ENCODE results near the gene NKAIN2.
"Not testable (repeated sequence)": the region's sequence is repeated elsewhere in the genome, so short reads cannot be mapped to it uniquely, and the experiment has no call there.

Gene NKAIN2

GRCh38 chr6:123896869-123897268 is 93.2 kb downstream of the NKAIN2 start:
- DNase-seq, result no peak

GRCh38 chr6:123897965-123898364 is 94.3 kb downstream of the NKAIN2 start:
- DNase-seq, result no peak

GRCh38 chr6:123898665-123899064 is 95.0 kb downstream of the NKAIN2 start:
- no peak for DNase-seq

- no peak for DNase-seq
Measured at GRCh38 chr6:123899745-123900144, 96.1 kb downstream of the NKAIN2 start.

DNA sequence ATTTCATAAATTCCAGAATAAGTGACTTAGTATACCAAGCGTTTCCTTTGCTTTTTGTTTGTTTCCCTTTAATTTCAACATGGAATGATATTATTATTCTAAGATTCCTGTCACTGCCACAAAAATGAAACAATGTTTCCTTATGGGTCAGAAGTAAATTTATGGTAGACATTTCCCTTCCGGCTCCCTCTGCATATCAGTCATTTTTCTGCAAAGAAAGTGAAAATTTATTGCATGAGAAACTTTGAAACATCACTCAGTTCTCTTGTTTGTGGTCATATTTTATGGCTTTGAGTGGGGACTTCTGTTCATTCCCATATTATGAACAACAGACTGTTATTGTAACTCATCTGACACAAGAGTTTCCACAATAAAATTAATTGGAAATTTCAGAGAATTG is 97.8 kb downstream of the NKAIN2 start:
- no peak for DNase-seq

GRCh38 chr6:123902738-123903313 is 99.2 kb downstream of the NKAIN2 start:
- DNase-seq, result no peak

- no peak for DNase-seq
Measured at GRCh38 chr6:123904228-123904627, 100.6 kb downstream of the NKAIN2 start.

DNA sequence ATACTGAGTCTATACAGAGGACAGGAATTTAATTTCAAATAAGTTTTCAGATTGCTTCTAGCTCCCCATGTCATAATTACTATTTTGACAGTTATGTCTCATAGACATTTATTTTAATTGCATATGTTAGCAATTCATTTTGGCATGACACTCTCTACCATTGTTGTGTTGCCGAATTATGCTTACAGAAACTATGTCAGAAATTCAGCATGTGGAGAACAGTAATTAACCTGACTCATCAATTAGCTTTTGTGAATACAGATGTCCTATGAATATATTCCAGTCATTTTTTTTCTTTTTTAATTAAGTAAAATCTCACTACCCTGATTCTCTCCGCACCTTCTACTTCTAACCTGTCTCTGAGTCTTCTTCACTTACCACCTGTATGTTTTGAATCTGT is 105.1 kb downstream of the NKAIN2 start:
- DNase-seq, result no peak

DNA sequence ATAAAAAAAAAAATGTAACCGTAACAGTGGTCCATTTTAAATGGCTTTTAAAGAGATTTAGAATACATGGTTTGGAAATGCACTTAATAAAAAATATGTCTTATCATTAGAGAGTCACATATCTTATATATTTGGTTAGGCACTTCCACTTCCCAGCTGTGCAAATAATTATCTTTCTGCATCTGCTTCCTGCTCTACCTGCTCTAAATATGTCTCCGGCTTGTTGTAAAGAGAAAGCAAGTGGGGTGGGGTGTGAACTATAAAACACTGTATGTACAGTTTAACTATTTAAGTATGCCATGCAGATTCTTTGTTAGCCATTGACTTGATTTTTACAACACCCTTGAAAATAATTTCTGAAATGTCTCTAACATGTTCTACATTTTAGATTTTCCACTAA is 106.3 kb downstream of the NKAIN2 start:
- no peak for DNase-seq

- no peak for DNase-seq
Measured at GRCh38 chr6:123913863-123914262, 110.2 kb downstream of the NKAIN2 start.

DNA sequence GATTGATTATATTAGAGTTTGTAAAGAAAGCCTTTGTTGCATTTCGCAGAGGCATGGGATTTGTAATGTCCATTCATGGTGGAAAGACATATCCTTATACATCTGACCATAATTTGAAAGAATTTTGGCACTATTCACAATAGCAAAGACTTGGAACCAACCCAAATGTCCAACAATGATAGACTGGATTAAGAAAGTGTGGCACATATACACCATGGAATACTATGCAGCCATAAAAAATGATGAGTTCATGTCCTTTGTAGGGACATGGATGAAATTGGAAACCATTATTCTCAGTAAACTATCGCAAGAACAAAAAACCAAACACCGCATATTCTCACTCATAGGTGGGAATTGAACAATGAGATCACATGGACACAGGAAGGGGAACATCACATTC is 119.7 kb downstream of the NKAIN2 start:
- not testable (repeated sequence) for DNase-seq

DNA sequence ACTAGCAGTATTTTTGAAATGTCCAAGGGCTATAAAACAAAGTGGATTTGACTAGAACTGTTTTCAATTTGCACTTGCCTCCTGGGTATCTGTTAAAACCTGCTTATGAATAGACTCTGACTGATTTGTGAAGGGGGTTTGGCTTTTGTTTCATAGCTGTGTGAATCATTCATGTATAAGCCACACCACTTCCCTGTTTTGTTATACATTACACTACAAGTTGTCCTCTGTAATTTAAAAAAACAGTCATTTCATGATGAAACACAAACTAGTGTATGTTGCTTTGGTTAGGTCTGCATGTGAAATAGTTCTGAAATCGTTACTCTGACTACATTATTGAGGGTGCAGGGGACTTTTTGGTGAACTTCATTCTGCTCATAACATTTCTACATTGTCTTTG is 121.7 kb downstream of the NKAIN2 start:
- DNase-seq, result no peak

DNA sequence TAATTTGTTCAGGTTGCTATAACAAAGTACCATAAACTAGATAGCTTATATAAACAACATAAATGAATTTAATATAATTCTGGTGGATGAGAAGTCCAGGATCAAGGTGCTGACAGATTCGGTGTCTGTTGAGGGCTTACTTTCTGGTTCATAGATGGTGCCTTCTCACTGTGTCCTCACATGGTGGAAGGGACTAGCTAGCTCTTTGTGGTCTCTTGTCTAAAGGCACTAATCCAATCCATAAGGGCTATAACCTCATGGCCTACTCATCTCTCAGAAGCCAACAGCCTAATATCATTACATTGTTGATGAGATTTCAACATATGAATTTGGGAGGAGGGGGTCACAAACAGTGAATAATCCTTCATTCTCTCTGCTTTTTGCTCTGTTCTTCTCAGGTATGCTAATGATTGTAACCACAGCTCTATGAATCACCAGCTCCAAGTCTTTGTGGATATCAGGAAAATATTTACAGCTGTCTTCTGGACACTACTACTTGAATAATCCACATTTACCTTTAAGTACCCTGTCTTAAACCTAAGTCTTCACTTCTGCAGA is 122.3 kb downstream of the NKAIN2 start:
- no peak for DNase-seq

- no peak for DNase-seq
Measured at GRCh38 chr6:123928529-123928928, 124.9 kb downstream of the NKAIN2 start.

GRCh38 chr6:123931928-123932327 is 128.3 kb downstream of the NKAIN2 start:
- no peak for DNase-seq

GRCh38 chr6:123940551-123940950 is 136.9 kb downstream of the NKAIN2 start:
- DNase-seq, result no peak

- no peak for DNase-seq
Measured at GRCh38 chr6:123941855-123942254, 138.2 kb downstream of the NKAIN2 start.

- DNase-seq, result no peak
Measured at GRCh38 chr6:123945386-123945785, 141.7 kb downstream of the NKAIN2 start.

DNA sequence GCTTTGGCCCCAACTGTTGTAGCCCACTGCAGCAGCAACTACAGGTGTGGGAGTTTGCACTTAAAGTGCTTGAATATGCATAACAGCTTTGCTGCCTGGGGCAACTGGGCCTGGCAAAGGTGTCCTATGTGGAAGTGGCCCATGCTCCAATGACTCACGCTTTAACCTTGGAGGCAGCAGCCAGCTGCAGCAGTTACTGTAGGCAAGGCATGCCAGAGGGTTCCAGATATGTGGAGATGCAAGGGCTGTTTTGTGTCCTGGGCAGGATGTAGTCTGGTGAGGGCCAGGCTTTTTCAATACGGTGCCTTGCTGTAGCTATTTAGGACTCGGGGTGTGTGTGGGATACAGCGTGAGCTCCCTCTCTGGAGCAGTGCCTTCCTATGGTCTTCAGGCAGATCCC is 150.3 kb downstream of the NKAIN2 start:
- no peak for DNase-seq

DNA sequence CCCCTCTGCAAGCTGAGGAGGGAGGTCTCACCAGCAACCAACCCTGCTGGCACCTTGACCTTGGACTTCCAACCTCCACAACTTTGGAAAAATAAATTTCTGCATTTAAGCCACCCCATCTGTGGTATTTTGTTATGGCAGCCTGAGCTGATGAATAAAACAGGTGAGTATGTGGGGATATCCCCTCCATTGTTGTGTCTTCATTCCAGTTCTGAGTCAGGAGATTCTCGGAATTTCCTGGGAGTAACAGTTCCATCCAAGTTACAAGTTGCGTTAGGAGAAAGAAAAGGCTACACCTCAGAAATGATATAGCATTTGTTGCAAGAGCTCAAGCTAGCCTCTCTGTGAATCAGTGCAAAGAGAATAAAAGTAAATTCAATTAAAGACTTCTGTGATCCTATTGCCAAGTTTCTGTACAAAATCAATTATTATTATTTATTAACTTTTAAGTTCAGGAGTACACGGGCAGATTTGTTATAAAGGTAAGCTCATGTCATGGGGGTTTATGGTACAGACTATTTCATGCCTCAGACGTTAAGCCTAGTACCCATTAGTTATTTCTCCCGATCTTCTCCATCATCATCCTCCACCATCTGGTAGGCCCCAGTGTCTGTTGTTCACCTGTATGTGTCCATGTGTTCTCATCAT is 153.0 kb downstream of the NKAIN2 start:
- no peak for DNase-seq

DNA sequence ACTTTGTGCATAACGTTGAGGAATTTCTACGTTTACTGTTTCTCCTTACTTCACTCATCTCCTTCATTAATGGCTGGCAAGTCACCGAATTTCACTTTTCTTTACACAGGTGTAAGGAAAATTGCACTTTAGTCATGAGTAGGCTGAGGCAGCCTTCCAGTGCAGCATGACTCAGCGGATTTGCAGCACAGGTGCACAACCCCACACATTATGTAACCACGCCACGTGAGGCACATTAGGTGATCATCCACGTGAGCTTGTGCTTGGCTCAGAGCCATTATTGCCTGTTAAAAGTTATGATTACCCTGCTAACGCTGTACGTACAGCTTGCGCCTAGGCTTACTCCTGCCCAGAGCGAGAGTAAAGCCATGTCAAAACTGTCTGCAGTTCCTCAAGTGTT is 158.8 kb downstream of the NKAIN2 start:
- no peak for DNase-seq

DNA sequence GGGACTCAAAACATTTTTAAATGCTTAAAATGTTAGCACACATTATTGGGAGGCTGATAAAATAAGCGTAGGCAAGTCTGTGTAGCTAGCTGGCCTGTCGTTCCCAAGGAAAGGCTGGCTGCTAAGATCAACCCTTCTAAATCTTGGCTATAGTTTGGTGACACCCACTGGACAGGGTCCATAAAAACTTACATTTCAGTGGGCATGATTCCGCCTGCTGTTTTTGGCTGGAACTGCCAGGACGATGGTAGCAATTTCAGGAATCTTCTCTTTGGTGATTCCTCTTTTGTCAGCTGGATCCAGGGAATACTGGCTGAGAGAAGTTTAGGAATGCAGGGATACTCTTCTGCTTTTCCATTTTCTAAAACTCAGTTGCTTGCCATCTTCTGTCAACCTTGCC is 162.2 kb downstream of the NKAIN2 start:
- DNase-seq, result no peak

DNA sequence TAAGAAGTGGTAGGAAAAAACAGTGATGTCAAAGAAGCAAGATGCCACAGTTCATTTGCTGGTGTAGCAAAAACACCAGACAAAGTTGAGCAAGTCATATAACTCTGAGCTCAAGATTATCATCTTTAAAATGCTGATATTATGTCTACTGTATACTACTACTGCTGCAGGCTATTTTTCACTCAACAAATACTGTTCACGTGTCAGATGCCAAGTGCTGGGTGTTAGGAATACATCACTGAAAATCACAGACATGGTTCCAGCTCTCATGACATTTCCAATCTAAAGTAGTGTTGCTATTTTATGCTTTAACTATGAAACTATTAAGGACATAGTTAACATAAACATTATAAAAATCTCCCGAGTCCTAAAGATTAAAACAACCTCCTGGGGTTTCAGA is 163.0 kb downstream of the NKAIN2 start:
- no peak for DNase-seq

DNA sequence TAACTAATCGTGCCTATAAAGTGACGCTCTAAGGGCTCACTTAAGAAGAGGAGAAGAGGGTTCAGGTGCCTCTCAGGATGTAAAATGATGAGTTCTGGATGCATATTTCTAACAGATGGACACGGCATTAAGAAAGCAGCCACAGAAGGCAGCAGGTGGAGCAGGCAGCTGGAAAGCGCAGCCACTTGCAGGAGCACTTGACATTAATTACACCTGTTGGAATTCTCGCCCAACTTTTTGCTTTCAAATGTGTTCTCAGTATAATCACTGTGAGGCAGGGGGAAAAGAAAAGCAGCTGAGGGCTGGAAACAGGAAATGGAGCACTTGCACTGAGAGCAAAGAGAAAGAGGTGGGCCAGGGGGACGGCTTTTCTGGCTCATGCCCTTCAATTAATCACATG is 164.2 kb downstream of the NKAIN2 start:
- DNase-seq, result no peak
